ENCODE results near the gene RAD18. TPM values are rescaled to one million over a fixed set of nuclear protein-coding genes. Genes with fewer than 3 reads are reported as not detected.

Gene RAD18
- total RNA-seq, 2 experiments from 2014 or later, result 47.4 to 50.3 TPM

DNA sequence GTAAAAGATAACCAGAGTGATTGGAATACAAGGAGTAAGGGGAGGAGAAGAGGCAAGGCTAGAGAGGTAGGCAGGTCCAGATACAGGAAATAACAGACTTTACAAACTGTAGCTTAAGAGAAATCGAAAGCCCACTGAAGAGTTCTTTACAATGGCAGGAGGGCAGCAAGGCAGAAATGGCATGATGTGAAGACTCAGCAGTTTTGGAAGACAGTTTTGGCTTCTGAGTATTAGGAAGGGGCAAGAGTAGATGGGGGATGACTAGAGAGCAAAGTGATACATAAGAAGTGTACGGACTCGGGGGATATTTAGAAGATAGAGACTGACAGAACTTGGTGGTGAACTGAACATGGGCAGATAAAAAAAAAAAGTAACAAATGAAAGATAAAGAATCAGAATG, 54.1 kb downstream of the RAD18 start:
- TF ChIP-seq CTCF (IDR thresholded peaks at IDR 0.05), result no peak
- peaks cover 56% of the 10 kb centered on the region for H3K36me3 Mint-ChIP-seq (ENCODE audit: low read depth)
- no peaks in the 10 kb centered on the region for H3K9me3 Mint-ChIP-seq
- no peaks in the 10 kb centered on the region for H3K27me3 Mint-ChIP-seq
- H3K4me1 Mint-ChIP-seq (ENCODE audit: low read depth), result no peaks in the 10 kb centered on the region
- no peak for ATAC-seq
- intact Hi-C loops (cut with micrococcal nuclease), result no loop called here
- H3K4me3 Mint-ChIP-seq, result no peak overlapping the region
- ChIA-PET POLR2A (no interaction called here), CTCF (no interaction called here)
- no peak for DNase-seq
- H3K27ac Mint-ChIP-seq, result no peak overlapping the region

- ChIA-PET CTCF (no interaction called here), POLR2A (no interaction called here)
- H3K27me3 Mint-ChIP-seq, result no peaks in the 10 kb centered on the region
Observed at GRCh38 chr3:8903191-8903590, 60.1 kb downstream of the RAD18 start.

DNA sequence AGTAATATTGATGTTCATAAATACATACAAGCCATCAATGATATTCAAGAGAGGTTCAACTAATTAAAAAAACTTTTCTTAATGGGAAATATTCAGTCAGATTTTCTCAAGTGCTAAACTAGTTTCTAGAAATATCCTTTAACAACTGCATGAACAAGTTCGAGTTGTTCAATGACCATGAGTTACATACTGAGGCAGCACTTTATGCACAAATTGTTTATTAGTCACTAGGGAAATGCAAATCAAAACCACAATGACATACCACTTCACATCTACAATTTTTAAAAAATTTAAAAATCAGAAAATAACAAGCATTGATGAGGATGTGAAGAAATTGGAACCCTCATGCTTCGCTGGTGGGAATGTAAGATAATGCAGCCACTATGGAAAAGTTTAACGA, 62.4 kb downstream of the RAD18 start:
- Mint-ChIP-seq H3K4me1 (ENCODE audit: low read depth) (no peaks in the 10 kb centered on the region), H3K9me3 (no peaks in the 10 kb centered on the region), H3K36me3 (ENCODE audit: low read depth) (peaks cover 58% of the 10 kb centered on the region), H3K27ac (no peak overlapping the region), H3K4me3 (no peak overlapping the region), H3K27me3 (no peaks in the 10 kb centered on the region)
- no peak for TF ChIP-seq CTCF (IDR thresholded peaks at IDR 0.05)
- DNase-seq (no peak), ATAC-seq (no peak)
- POLR2A ChIA-PET, result no interaction called here
- intact Hi-C loops (cut with micrococcal nuclease), result no loop called here
- CTCF ChIA-PET, result no interaction called here

More at GRCh38 chr3:8903191-8903590, 60.1 kb downstream of the RAD18 start:
- Mint-ChIP-seq H3K27ac (no peak overlapping the region), H3K4me3 (no peak overlapping the region), H3K4me1 (ENCODE audit: low read depth) (no peaks in the 10 kb centered on the region), H3K9me3 (no peaks in the 10 kb centered on the region), H3K36me3 (ENCODE audit: low read depth) (peaks cover 62% of the 10 kb centered on the region)
- DNase-seq (no peak), ATAC-seq (no peak)
- no peak for TF ChIP-seq CTCF (IDR thresholded peaks at IDR 0.05)
- intact Hi-C loops (cut with micrococcal nuclease), result no loop called here

- ATAC-seq, result no peak
- no peak overlapping the region for H3K4me3 Mint-ChIP-seq
- no peaks in the 10 kb centered on the region for H3K9me3 Mint-ChIP-seq
- ChIA-PET CTCF (no interaction called here), POLR2A (no interaction called here)
- no peak overlapping the region for H3K27ac Mint-ChIP-seq
- TF ChIP-seq CTCF (IDR thresholded peaks at IDR 0.05), result no peak
- no peaks in the 10 kb centered on the region for H3K4me1 Mint-ChIP-seq (ENCODE audit: low read depth)
- intact Hi-C loops (cut with micrococcal nuclease), result no loop called here
- DNase-seq, result no peak
- no peaks in the 10 kb centered on the region for H3K27me3 Mint-ChIP-seq
- peaks cover 58% of the 10 kb centered on the region for H3K36me3 Mint-ChIP-seq (ENCODE audit: low read depth)
Observed at GRCh38 chr3:8899876-8900460, 63.3 kb downstream of the RAD18 start.

DNA sequence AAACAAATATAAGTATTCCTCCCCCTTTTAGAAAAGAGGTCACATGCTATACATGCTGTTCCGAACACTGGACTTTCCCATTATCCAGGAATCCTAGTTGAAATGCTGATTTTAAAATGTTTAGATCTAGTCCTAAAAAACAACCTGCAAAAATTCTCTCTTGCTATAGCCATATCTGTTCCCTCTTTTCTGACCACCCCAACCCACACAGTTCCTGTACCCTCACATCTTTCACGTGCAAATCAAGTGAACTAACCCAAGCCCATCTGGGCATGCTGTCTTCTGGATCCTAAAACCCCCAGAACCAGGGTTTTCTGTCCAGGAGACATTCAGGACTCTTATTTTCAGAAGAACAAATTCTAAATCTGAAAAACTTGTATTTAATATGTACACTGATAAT, 67.4 kb downstream of the RAD18 start:
- H3K9me3 Mint-ChIP-seq, result no peaks in the 10 kb centered on the region
- H3K27ac Mint-ChIP-seq, result no peak overlapping the region
- POLR2A ChIA-PET, result no interaction called here

More for the DNA sequence above, 67.4 kb downstream of the RAD18 start:
- Mint-ChIP-seq H3K36me3 (ENCODE audit: low read depth) (peaks cover 48% of the 10 kb centered on the region), H3K4me3 (no peak overlapping the region), H3K4me1 (ENCODE audit: low read depth) (no peaks in the 10 kb centered on the region), H3K27me3 (no peaks in the 10 kb centered on the region)
- CTCF ChIA-PET, result no interaction called here
- no peak for TF ChIP-seq CTCF (IDR thresholded peaks at IDR 0.05)
- ATAC-seq (no peak), DNase-seq (no peak)
- intact Hi-C loops (cut with micrococcal nuclease), result no loop called here
